Activated naive CD4-positive, alpha-beta T cell treated with anti-CD3 and anti-CD28 coated beads for 36 hours (primary cell): ENCODE results near the gene MSTN. TPM values are rescaled to one million over a fixed set of nuclear protein-coding genes. Genes with fewer than 3 reads are reported as not detected.
"Not testable (repeated sequence)": the region's sequence is repeated elsewhere in the genome, so short reads cannot be mapped to it uniquely, and the experiment has no call there.

Experiments used
- CTCF ChIA-PET: fragments of 350-600 bp; sonication (Branson Sonifier 250); formaldehyde crosslinking; loops from one replicate; lab custom pipeline; 2021; ENCODE audit warnings: antibody characterized with exemption; lab: Charles Lee
- DNase-seq: peaks from one replicate; pipeline ENCODE4 v3.0.0-alpha.2; 2020
- H3K27ac Mint-ChIP-seq: one replicate; pipeline ENCODE4 v1.8.0; 2021; ENCODE audit warnings: mild to moderate bottlenecking, mixed read lengths
- H3K27me3 Mint-ChIP-seq: one replicate; pipeline ENCODE4 v1.8.0; 2021; ENCODE audit warnings: low read depth, mixed read lengths
- H3K36me3 Mint-ChIP-seq: one replicate; pipeline ENCODE4 v1.8.0; 2021; ENCODE audit warnings: low read depth, mixed read lengths
- H3K4me1 Mint-ChIP-seq: one replicate; pipeline ENCODE4 v1.8.0; 2021; ENCODE audit warnings: low read depth, mixed read lengths
- H3K4me3 Mint-ChIP-seq: one replicate; pipeline ENCODE4 v1.8.0; 2021; ENCODE audit warnings: mild to moderate bottlenecking, moderate library complexity, mixed read lengths
- H3K9me3 Mint-ChIP-seq: one replicate; pipeline ENCODE4 v1.8.0; 2021; ENCODE audit warnings: mixed read lengths
- intact Hi-C: fragments of 100-400 bp; cut with micrococcal nuclease; formaldehyde crosslinking; loops from one replicate; pipeline ENCODE4 v1.15.1; 2023
- total RNA-seq, 2 experiments: library from RNA; stranded (reverse); gene quantifications; one replicate each; pipeline ENCODE4 v1.2.3, GENCODE V29; 2021

Gene MSTN
- total RNA-seq, 2 experiments from 2014 or later: not detected

GRCh38 chr2:190060626-190061025, 1.9 kb downstream of the MSTN start:
- no peak for DNase-seq
- Mint-ChIP-seq H3K36me3 (no peaks in the 10 kb centered on the region), H3K4me1 (no peaks in the 10 kb centered on the region), H3K27ac (no peak overlapping the region), H3K27me3 (no peaks in the 10 kb centered on the region), H3K9me3 (no peaks in the 10 kb centered on the region), H3K4me3 (no peak overlapping the region)
- CTCF ChIA-PET: interaction anchor here (0.6 to 1.3 kb wide), 3 partner anchors 10 to 30 kb away, joined by 3 read pairs; no protein-coding TSS in a partner anchor
- intact Hi-C loops: no loop called here

GRCh38 chr2:190060019-190060418, 2.5 kb downstream of the MSTN start:
- Mint-ChIP-seq H3K27me3 (no peaks in the 10 kb centered on the region), H3K4me1 (no peaks in the 10 kb centered on the region), H3K9me3 (no peaks in the 10 kb centered on the region), H3K36me3 (no peaks in the 10 kb centered on the region), H3K27ac (no peak overlapping the region), H3K4me3 (no peak overlapping the region)
- intact Hi-C loops: no loop called here
- no peak for DNase-seq
- CTCF ChIA-PET: interaction anchor here (0.6 to 1.3 kb wide), 4 partner anchors 11 to 29 kb away, joined by 3 read pairs; no protein-coding TSS in a partner anchor

- Mint-ChIP-seq H3K9me3 (no peaks in the 10 kb centered on the region), H3K36me3 (no peaks in the 10 kb centered on the region), H3K4me3 (no peak overlapping the region), H3K27ac (no peak overlapping the region), H3K4me1 (no peaks in the 10 kb centered on the region), H3K27me3 (no peaks in the 10 kb centered on the region)
- CTCF ChIA-PET: no interaction called here
- no peak for DNase-seq
- intact Hi-C loops: no loop called here
These were observed 9.1 kb downstream of the MSTN start for GRCh38 chr2:190053426-190053825.

- Mint-ChIP-seq H3K9me3 (no peaks in the 10 kb centered on the region), H3K4me1 (no peaks in the 10 kb centered on the region), H3K4me3 (no peak overlapping the region), H3K36me3 (no peaks in the 10 kb centered on the region), H3K27me3 (no peaks in the 10 kb centered on the region), H3K27ac (no peak overlapping the region)
- CTCF ChIA-PET: interaction anchor here (0.6 to 0.9 kb wide), 2 partner anchors 17 to 527 kb away, joined by 3 to 5 read pairs; no protein-coding TSS in a partner anchor
- DNase-seq: no peak
- intact Hi-C loops: no loop called here
These were observed 10.2 kb downstream of the MSTN start for GRCh38 chr2:190052307-190052706.

- intact Hi-C loops: no loop called here
- Mint-ChIP-seq H3K27ac (no peak overlapping the region), H3K9me3 (no peaks in the 10 kb centered on the region), H3K4me1 (no peaks in the 10 kb centered on the region), H3K27me3 (peaks cover 4% of the 10 kb centered on the region), H3K4me3 (no peak overlapping the region), H3K36me3 (no peaks in the 10 kb centered on the region)
- DNase-seq: no peak
- CTCF ChIA-PET: no interaction called here
These were observed 11.3 kb downstream of the MSTN start for GRCh38 chr2:190051223-190051622.

DNA sequence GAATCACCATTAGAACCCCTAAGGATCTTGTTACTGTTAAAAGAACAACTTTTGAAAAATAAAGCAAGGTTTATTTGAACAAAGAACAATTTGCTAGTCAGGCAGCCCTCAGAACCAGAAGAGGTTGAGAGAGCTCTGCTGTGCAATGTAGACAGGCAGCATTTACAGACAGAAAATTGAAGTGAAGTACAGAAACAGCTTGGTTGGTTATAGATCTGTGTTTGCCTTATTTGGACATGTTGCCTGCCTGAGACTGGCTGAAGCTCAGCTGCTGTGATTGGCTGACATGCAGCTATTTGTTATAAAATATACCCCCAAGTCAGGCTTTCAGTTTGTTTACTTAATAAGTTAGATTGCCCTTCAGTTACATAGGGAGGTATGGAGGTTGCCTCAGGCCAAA, 12.5 kb downstream of the MSTN start:
- DNase-seq: no peak
- CTCF ChIA-PET: interaction anchor here (0.6 kb wide), 1 partner anchor 42 kb away, joined by 3 read pairs; no protein-coding TSS in a partner anchor
- intact Hi-C loops: no loop called here
- Mint-ChIP-seq H3K36me3 (no peaks in the 10 kb centered on the region), H3K27me3 (peaks cover 5% of the 10 kb centered on the region), H3K4me1 (no peaks in the 10 kb centered on the region), H3K9me3 (no peaks in the 10 kb centered on the region), H3K27ac (no peak overlapping the region), H3K4me3 (no peak overlapping the region)

DNA sequence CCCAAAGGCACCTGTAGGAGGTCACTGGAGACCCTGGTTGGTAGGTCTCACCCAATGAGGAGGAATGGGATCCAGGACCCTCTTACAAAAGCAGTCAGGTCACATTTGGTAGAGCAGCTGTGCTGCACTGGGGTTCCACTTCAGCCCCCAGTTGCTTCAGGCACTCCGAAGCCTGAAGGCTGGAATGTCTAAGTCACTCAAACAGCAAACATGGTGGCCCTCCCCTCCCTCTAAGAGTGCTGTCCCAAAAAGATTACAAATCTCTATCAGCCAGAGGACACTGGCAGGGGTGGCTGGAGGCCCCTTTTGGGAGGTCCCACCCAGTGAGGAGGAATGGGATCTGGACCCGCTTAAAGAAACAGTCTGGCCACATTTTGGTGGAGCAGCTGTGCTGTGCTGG, 17.7 kb downstream of the MSTN start:
- H3K36me3 Mint-ChIP-seq: no peaks in the 10 kb centered on the region
- no peak overlapping the region for H3K27ac Mint-ChIP-seq
- intact Hi-C loops: no loop called here
- H3K4me3 Mint-ChIP-seq: no peak overlapping the region
- CTCF ChIA-PET: no interaction called here
- no peaks in the 10 kb centered on the region for H3K4me1 Mint-ChIP-seq
- no peak for DNase-seq
- H3K27me3 Mint-ChIP-seq: peaks cover 11% of the 10 kb centered on the region
- H3K9me3 Mint-ChIP-seq: no peaks in the 10 kb centered on the region

DNA sequence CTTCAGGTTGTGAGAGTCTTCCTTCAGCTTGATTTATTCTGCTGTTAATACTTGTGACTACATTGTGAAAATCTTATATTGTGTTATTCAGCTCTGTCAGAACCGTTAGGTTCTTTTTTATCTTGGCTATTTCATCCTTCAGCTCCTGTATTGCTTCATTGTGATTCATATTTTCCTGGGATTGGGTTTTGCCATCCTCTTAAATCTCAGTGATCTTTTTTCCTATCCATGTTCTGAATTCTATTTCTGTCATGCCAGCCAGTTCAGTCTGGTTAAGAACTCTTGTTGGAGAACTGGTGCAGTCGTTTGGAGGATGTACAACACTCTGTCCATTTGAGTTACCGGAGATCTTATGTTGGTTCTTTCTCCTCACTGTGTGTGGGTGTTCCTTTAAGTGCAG, 19.1 kb downstream of the MSTN start:
- CTCF ChIA-PET: no interaction called here
- H3K36me3 Mint-ChIP-seq: no peaks in the 10 kb centered on the region
- no peak overlapping the region for H3K4me3 Mint-ChIP-seq
- no peak overlapping the region for H3K27ac Mint-ChIP-seq
- no peaks in the 10 kb centered on the region for H3K9me3 Mint-ChIP-seq
- H3K4me1 Mint-ChIP-seq: no peaks in the 10 kb centered on the region
- peaks cover 11% of the 10 kb centered on the region for H3K27me3 Mint-ChIP-seq
- intact Hi-C loops: no loop called here
- no peak for DNase-seq

- no peak overlapping the region for H3K4me3 Mint-ChIP-seq
- CTCF ChIA-PET: interaction anchor here (0.6 to 1.7 kb wide), 4 partner anchors 11 to 84 kb away, joined by 3 to 6 read pairs (median 4); no protein-coding TSS in a partner anchor
- no peaks in the 10 kb centered on the region for H3K27me3 Mint-ChIP-seq
- no peaks in the 10 kb centered on the region for H3K4me1 Mint-ChIP-seq
- intact Hi-C loops: no loop called here
- DNase-seq: no peak
- H3K27ac Mint-ChIP-seq: no peak overlapping the region
- H3K9me3 Mint-ChIP-seq: no peaks in the 10 kb centered on the region
- no peaks in the 10 kb centered on the region for H3K36me3 Mint-ChIP-seq
These were observed 26.5 kb downstream of the MSTN start for GRCh38 chr2:190036071-190036470.

DNA sequence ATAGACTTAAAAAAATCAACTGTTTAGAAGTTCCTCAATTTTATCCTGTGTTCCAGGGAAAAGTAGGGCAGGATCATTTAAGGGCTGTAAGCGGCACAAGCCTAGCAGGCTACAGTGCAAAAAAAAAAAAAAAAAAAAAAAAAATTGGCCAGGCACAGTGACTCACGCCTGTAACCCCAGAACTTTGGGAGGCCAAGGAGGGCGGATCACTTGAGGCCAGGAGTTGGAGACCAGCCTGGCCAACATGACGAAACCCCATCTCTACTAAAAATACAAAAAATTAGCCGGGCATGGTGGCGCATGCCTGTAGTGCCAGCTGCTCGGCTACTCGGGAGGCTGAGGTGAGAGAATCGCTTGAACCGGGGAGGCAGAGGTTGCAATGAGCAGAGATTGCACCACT, 28.1 kb downstream of the MSTN start:
- intact Hi-C loops, DNase-seq, H3K4me3 Mint-ChIP-seq, H3K27me3 Mint-ChIP-seq, H3K9me3 Mint-ChIP-seq, H3K27ac Mint-ChIP-seq, H3K4me1 Mint-ChIP-seq, CTCF ChIA-PET, H3K36me3 Mint-ChIP-seq: not testable (repeated sequence)

DNA sequence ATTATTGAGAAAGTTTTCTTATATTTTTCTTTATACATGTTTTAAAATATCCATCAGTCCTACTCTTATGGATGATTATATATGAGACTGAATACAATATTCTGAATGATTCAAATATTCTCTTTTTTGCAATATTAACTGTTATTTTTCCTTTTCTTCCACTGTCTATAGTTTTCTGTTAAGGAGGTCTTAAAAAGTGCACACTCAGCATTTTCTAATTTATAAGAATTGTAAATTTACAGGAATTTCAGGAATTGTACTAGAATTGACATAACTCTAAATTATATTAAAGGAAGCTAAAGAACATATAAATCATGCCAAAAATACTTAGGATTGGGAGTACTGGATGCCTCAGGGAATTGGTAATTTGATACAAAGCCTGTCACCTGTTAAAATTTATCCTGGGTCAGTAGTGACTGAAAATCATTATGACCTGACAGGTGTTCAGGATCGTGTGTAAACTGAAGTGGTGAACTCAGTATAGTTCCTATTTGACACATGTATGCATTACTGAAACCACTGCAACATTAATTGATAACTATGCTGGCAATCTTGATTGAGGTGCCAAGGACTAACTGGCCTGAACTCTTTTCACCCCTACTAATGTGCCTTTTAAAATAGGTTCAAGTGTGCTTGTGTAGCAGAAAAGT, 30.4 kb downstream of the MSTN start:
- no peaks in the 10 kb centered on the region for H3K9me3 Mint-ChIP-seq
- H3K4me1 Mint-ChIP-seq: no peaks in the 10 kb centered on the region
- CTCF ChIA-PET: interaction anchor here (2.8 kb wide), 1 partner anchor 9 kb away, joined by 10 read pairs; no protein-coding TSS in a partner anchor

DNA sequence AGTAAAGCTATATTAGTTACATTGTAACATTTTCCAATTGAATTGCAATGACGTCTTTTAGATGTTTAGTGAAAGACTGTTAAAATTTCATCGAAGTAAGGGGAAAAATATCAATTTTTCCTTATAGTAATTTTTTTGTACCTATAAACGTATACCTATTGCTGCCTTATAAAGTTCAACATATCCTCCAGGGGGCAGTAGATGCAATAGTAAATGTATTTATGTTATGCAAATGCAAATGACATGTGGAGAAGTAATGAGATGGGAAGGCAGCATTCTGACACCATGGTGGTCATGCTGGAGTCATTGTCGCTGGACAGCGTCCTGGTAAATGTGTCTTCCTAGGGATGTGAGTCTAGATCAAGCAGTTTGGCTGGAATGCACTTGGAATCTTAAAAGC, 38.7 kb downstream of the MSTN start:
- Mint-ChIP-seq H3K9me3 (peaks cover under 1% of the 10 kb centered on the region), H3K4me3 (no peak overlapping the region), H3K36me3 (no peaks in the 10 kb centered on the region), H3K27me3 (peaks cover 15% of the 10 kb centered on the region), H3K4me1 (no peaks in the 10 kb centered on the region), H3K27ac (no peak overlapping the region)
- DNase-seq: no peak
- intact Hi-C loops: loop anchor here (1.0 to 2.0 kb wide), 3 partner anchors 46 to 363 kb away; partner anchors contain the start of gene ASNSD1
- CTCF ChIA-PET: interaction anchor here (0.7 to 2.3 kb wide), 7 partner anchors 13 to 254 kb away, joined by 3 to 6 read pairs (median 3); no protein-coding TSS in a partner anchor

More for the DNA sequence above, 30.4 kb downstream of the MSTN start:
- no peak overlapping the region for H3K4me3 Mint-ChIP-seq
- H3K27me3 Mint-ChIP-seq: peaks cover 4% of the 10 kb centered on the region
- H3K36me3 Mint-ChIP-seq: no peaks in the 10 kb centered on the region
- no peak overlapping the region for H3K27ac Mint-ChIP-seq
- DNase-seq: no peak
- intact Hi-C loops: no loop called here

- Mint-ChIP-seq H3K4me3 (no peak overlapping the region), H3K4me1 (no peaks in the 10 kb centered on the region), H3K9me3 (peaks cover 19% of the 10 kb centered on the region), H3K27ac (no peak overlapping the region), H3K27me3 (peaks cover 14% of the 10 kb centered on the region), H3K36me3 (no peaks in the 10 kb centered on the region)
- CTCF ChIA-PET: interaction anchor here (0.6 kb wide), 1 partner anchor 256 kb away, joined by 6 read pairs; no protein-coding TSS in a partner anchor
- DNase-seq: no peak
- intact Hi-C loops: no loop called here
These were observed 41.8 kb downstream of the MSTN start for GRCh38 chr2:190020720-190021119.
